ENCODE data around the gene TMEM63C.

Gene TMEM63C

GRCh38 chr14:77199590-77199989, 18.0 kb downstream of the TMEM63C start:
- no peak for DNase-seq

- DNase-seq: no peak
These were observed 18.9 kb downstream of the TMEM63C start for GRCh38 chr14:77200406-77200985.

DNA sequence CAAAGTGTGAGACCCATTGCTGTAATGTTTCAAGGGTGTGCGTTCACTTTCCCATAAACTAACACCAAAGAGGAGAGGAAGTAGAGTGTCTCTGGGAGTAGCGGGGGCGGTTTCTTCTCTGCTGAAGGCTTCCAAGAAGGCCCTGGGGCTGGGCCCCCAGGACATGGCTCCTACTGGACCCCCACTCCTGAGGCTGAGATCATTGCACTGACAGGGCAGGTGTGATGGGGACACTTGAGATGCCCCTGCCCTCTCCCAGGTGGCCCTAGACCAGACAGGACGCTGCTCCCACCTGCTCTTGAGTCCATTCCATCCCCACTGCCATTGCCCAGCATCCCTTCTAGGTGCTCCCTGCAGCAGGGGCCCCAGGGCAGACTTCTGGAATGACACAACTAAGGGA, 20.1 kb downstream of the TMEM63C start:
- DNase-seq: no peak

DNA sequence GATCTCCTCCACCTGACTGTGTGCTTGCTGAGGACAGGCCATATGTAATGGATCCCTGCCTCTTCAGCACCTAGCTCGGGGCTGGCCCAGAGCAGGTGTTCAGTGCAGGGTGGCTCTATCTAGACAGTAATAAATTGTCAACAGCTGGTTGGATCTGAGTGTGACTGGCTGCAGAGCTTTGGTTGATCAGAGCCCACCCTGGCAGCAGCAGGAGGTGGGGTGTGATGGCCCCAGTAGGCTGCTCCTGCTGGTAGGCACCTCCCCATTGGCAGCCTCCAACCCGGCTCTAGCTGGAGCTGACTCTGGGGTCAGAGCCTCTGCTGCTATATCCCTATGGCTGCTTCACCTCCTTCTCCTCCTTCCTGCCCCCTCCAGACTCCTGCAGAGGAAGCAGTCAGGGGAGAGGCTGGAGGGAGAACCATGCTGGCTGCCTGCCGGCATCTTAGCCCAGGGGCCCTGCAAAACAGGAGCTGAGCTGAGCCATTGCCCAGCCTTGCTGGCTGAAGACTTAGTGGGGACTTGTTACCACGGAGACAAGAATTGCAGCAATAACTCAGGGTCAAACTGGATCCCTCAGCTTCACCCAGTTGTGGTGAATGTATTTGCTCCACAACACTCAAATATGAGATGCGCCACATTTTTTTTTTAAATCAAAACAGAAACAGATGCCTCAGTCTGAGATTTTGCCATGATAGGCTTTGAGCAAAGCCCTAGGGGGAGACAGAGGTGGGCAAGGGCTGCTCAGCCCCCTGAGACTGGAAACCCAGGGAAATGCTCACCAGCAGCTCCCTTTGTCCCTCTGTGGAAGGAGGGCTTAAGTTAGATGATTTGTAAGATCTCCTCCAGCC, 22.2 kb downstream of the TMEM63C start:
- peak; percentile 87 for DNase-seq

DNA sequence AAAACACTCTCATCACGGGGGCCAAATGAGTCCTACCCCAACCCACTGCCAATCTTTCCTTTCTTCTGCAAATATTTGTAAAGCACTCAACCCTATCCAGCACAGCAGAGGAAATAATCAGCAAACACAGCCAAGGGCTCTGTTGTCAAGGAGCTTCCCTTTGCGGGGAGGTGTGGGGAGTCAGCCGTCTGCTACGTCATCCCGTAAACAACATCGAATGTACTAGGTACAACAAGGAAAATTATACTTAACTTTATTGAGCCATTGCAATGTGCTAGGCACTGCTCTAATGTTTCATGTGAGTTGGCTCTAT, 22.8 kb downstream of the TMEM63C start:
- DNase-seq: peak; percentile 97

DNA sequence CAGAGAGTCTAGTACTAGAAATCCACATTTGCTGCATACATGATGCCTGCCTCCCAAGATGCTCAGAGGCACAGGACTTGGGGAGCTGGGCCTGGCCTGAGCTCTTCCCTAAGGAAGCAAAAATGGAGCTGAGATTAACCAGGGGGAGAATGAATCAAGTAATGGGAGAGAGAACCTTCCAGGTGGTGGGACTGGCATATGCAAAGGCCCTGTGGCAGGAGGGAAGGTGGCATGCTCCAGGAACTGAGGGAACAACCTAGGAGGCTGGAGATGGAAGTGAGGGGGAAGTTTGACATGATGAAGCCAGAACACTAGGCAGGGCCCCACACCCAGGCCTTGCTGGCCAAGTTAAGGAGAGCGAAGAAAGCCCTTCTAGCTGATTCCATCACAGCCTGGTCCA, 23.3 kb downstream of the TMEM63C start:
- DNase-seq: no peak

- no peak for DNase-seq
These were observed 24.0 kb downstream of the TMEM63C start for GRCh38 chr14:77205566-77205965.

GRCh38 chr14:77206261-77206824, 24.7 kb downstream of the TMEM63C start:
- no peak for DNase-seq

DNA sequence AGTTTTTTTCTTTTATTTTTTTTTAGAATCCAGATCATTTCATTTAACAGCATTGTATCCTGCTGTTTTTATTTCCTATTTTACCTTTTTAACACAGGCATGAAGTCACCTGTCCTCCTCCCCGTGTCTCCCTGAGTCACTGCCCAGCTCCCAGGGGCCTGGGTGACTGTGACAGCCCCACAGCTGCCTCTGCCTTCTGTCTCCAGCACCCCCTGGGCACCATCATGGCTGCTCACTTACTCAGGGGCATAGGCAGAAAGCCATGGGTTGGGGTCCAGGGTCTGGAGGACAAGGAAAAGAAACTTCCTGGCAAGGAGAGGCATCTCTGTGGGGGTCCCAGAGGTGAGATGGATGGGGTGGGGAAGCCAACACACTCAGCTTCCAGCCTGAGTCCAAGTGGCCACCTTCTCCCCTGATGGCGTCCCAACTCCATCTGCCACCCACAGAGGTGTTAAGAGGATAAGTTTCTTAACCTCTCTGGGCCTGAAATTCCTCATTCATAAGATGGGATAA, 25.3 kb downstream of the TMEM63C start:
- peak; percentile 16 for DNase-seq

- peak; percentile 32 for DNase-seq
These were observed 26.8 kb downstream of the TMEM63C start for GRCh38 chr14:77208291-77208978.

- no peak for DNase-seq
These were observed 27.4 kb downstream of the TMEM63C start for GRCh38 chr14:77208979-77209318.

- no peak for DNase-seq
These were observed 30.7 kb downstream of the TMEM63C start for GRCh38 chr14:77212097-77212870.

DNA sequence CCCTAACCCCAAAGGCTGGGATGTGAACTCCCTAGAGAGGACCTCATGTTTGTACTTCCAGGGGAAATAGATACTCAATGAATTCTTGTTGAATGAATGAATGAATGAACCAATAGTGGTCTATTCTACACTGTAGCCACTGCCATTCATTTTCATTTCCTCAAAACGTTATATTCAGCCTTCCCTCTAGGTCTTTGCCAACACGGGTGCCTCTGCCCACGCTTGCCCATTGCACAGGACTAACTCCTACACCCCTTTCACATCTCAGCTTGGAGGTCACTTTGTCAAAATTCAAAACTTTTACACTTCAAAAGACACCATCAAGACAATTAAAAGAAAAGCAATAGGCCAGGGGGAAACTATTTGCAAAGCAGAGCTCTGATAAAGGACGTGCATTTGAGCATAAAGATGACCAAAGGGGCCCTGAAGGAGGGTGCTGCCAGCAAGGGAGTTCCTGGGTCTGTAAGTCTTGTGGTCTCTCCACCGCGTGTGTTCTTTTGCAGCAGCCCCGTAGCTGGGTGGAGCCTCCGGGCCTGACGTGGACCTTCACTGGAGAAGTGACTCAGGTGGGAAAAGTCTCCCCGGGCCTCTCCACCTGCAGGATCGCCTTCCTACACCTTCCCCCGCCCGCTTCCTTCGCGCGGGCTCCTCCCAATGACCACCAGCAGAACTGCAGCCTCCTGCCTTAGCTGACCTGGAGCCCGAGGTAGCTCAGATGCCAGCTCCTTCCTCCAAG, 31.5 kb downstream of the TMEM63C start:
- peak; percentile 22 for DNase-seq

GRCh38 chr14:77213679-77214016, 32.0 kb downstream of the TMEM63C start:
- no peak for DNase-seq

- no peak for DNase-seq
These were observed 32.6 kb downstream of the TMEM63C start for GRCh38 chr14:77214216-77214615.

DNA sequence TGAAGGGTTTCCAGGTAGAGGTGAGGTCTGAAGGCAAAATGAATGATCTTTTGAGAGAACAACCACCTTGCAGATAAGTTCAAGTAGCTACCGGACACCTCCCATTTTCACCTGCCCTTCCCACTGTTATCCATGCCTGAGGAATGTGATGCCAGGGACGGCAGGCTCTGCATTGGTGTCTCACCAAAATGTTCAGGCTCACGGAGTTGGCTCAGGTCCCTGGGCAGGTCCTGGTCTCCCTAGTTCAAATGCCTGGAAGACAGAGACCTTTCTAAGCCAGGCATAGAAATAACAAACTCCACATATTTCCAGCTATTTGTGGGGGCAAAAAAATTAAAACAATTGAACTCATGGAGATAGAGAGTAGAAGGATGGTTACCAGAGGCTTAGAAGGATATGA, 36.0 kb downstream of the TMEM63C start:
- no peak for DNase-seq

DNA sequence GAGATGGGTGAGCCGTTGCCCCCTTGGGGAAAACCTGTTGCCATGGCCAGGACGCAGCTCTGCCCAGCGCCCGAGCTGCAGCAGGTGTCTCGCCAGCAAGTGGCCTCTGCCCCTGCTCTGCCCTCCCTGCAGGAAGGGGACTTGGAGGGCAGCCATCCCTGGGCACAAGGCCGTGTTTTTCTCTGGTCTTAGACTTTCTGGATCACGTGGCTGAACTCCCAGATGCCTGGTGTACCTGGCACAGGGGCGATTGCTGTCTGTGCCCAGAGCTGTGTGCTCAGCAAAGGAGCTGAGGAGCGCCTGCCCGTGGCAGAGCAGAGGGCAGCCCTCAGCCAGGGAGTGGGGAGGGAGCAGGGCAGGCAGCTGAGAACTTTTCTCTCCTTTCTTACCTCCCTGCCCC, 38.0 kb downstream of the TMEM63C start:
- peak; percentile 79 for DNase-seq

GRCh38 chr14:77220246-77221017, 38.8 kb downstream of the TMEM63C start:
- DNase-seq: no peak

GRCh38 chr14:77221241-77221871, 39.8 kb downstream of the TMEM63C start:
- no peak for DNase-seq

DNA sequence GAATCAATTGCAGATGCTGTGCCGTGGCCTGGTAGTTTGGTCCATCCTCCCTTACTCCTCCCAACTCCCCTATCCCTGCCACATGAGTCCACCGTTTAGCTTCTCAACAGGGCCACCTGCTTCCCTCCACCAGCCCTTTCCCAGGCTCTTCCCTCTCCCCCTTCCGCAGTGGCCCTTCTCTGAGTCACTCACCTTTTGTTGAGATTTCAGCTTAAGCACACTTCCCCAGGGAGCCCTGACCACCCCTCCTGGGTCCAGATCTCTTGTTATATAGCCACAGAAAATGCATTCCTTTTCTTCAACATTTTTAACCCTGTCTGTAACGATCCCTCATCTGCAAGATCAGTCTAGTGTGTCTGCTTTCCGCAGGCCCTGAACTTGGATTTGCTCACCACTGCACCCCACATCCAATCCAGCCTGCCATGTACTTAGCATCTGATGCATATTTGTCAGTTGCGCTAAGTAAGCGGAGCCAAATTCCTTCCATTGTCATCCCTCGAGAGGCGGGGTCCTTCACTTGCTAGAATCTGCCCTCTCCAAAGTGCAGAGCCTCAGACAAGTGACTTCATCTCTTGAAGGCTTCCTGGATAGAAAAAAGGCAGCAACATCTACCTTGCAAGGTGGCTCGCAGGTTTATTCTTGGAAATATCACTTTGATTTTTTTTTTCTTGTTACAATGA, 41.1 kb downstream of the TMEM63C start:
- no peak for DNase-seq
